CD4-positive, alpha-beta T cell treated with Interleukin-1 beta for 1 hour (primary cell): Measurements from ENCODE around the gene TMEM212.
"Not testable (repeated sequence)": the region's sequence is repeated elsewhere in the genome, so short reads cannot be mapped to it uniquely, and the experiment has no call there.

ENCODE experiments used
- DNase-seq, 2 donors: peaks; one replicate each; pipeline ENCODE4 v3.0.0-alpha.2; 2020 to 2022

Gene TMEM212

GRCh38 chr3:171895291-171895690 is 52.1 kb downstream of the TMEM212 start:
- DNase-seq = no peak

- no peak for DNase-seq
These were observed 52.8 kb downstream of the TMEM212 start for GRCh38 chr3:171895900-171896299.

- no peak for DNase-seq
These were observed 53.2 kb downstream of the TMEM212 start for GRCh38 chr3:171896316-171896715.

GRCh38 chr3:171898192-171898591 is 55.0 kb downstream of the TMEM212 start:
- no peak for DNase-seq

- no peak for DNase-seq
These were observed 57.3 kb downstream of the TMEM212 start for GRCh38 chr3:171900446-171900845.

GRCh38 chr3:171901615-171902312 is 58.6 kb downstream of the TMEM212 start:
- DNase-seq = no peak

- DNase-seq = no peak
These were observed 61.7 kb downstream of the TMEM212 start for GRCh38 chr3:171904829-171905228.

GRCh38 chr3:171906503-171906902 is 63.4 kb downstream of the TMEM212 start:
- not testable (repeated sequence) for DNase-seq

GRCh38 chr3:171906951-171907676 is 64.0 kb downstream of the TMEM212 start:
- no peak for DNase-seq

- no peak for DNase-seq
These were observed 64.6 kb downstream of the TMEM212 start for GRCh38 chr3:171907761-171908160.

GRCh38 chr3:171908731-171909130 is 65.6 kb downstream of the TMEM212 start:
- no peak for DNase-seq
